ENCODE results near the gene MAPK12. TPM values are rescaled to one million over a fixed set of nuclear protein-coding genes. Genes with fewer than 3 reads are reported as not detected.

MAPK12 gene
- total and polyA plus RNA-seq, 8 donors, result 4.7 to 49.6 (median 8.2) TPM

- no peak overlapping the region for H3K27ac ChIP-seq
- TF ChIP-seq CTCF (IDR thresholded peaks at IDR 0.05) (no peak), EP300 (IDR thresholded peaks at IDR 0.05) (no peak), POLR2A (IDR thresholded peaks at IDR 0.05) (no peak), POLR2AphosphoS5 (IDR thresholded peaks at IDR 0.05) (no peak)
- no peak overlapping the region for H3K4me3 ChIP-seq
- H3K9me3 ChIP-seq, result peaks cover 0 to 2% (median 0%) of the 10 kb centered on the region in 4 donors
- peaks cover 73 to 98% (median 95%) of the 10 kb centered on the region in 4 donors for H3K36me3 ChIP-seq
- intact Hi-C loops (cut with DNase I; ENCODE audit: low total_unique reads), result no loop called here
- DNase-seq, result no peak
- H3K4me1 ChIP-seq, result peaks cover 5 to 26% (median 10%) of the 10 kb centered on the region in 4 donors
- no peaks in the 10 kb centered on the region for H3K27me3 ChIP-seq
- 93 to 95% (median 94%) methylated on average over 50 to 57 of the region's 57 CpGs for WGBS, 5 donors
Observed at GRCh38 chr22:50216684-50217520, 44.6 kb downstream of the MAPK12 start.

- H3K4me1 ChIP-seq, result peaks cover 5 to 26% (median 10%) of the 10 kb centered on the region in 4 donors
- H3K27me3 ChIP-seq, result no peaks in the 10 kb centered on the region
- no peak for DNase-seq
- H3K9me3 ChIP-seq, result peaks cover 0 to 2% (median 0%) of the 10 kb centered on the region in 4 donors
- no peak overlapping the region for H3K4me3 ChIP-seq
- H3K27ac ChIP-seq, result no peak overlapping the region
- intact Hi-C loops (cut with DNase I; ENCODE audit: low total_unique reads), result no loop called here
- TF ChIP-seq EP300 (IDR thresholded peaks at IDR 0.05) (no peak), POLR2AphosphoS5 (IDR thresholded peaks at IDR 0.05) (no peak), POLR2A (IDR thresholded peaks at IDR 0.05) (no peak), CTCF (IDR thresholded peaks at IDR 0.05) (no peak)
- peaks cover 74 to 98% (median 95%) of the 10 kb centered on the region in 4 donors for H3K36me3 ChIP-seq
- WGBS, 5 donors, result 77 to 91% (median 89%) methylated on average over 8 to 15 of the region's 15 CpGs
Observed at GRCh38 chr22:50216055-50216683, 45.3 kb downstream of the MAPK12 start.

GRCh38 chr22:50215297-50216054 lies 46.0 kb downstream of the MAPK12 start:
- peak in 1 of 2 donors; percentile 28 for DNase-seq
- peaks cover 0 to 2% (median 0%) of the 10 kb centered on the region in 4 donors for H3K9me3 ChIP-seq
- peaks cover 74 to 98% (median 95%) of the 10 kb centered on the region in 4 donors for H3K36me3 ChIP-seq
- H3K4me1 ChIP-seq, result peaks cover 5 to 26% (median 10%) of the 10 kb centered on the region in 4 donors
- no peak overlapping the region for H3K4me3 ChIP-seq
- intact Hi-C loops (cut with DNase I; ENCODE audit: low total_unique reads), result no loop called here
- H3K27ac ChIP-seq, result no peak overlapping the region
- H3K27me3 ChIP-seq, result no peaks in the 10 kb centered on the region
- TF ChIP-seq POLR2AphosphoS5 (IDR thresholded peaks at IDR 0.05) (no peak), EP300 (IDR thresholded peaks at IDR 0.05) (no peak), CTCF (IDR thresholded peaks at IDR 0.05) (no peak), POLR2A (IDR thresholded peaks at IDR 0.05) (no peak)
- 53 to 86% (median 64%) methylated on average over 13 to 17 of the region's 17 CpGs for WGBS, 5 donors

- H3K27ac ChIP-seq, result no peak overlapping the region
- peaks cover 69 to 97% (median 96%) of the 10 kb centered on the region in 4 donors for H3K36me3 ChIP-seq
- no peaks in the 10 kb centered on the region for H3K27me3 ChIP-seq
- H3K4me3 ChIP-seq, result no peak overlapping the region
- H3K9me3 ChIP-seq, result peaks cover 0 to 2% (median 0%) of the 10 kb centered on the region in 4 donors
- intact Hi-C loops (cut with DNase I; ENCODE audit: low total_unique reads), result loop anchor here (5.0 kb wide), 1 partner anchor 61 kb away; no protein-coding TSS in a partner anchor
- no peak for TF ChIP-seq POLR2AphosphoS5 (IDR thresholded peaks at IDR 0.05)
- TF ChIP-seq EP300 (IDR thresholded peaks at IDR 0.05), result no peak
- TF ChIP-seq POLR2A (IDR thresholded peaks at IDR 0.05), result no peak
- no peak for TF ChIP-seq CTCF (IDR thresholded peaks at IDR 0.05)
- WGBS, 5 donors, result 89 to 98% (median 95%) methylated on average over 9 of the region's 9 CpGs
- no peak for DNase-seq
- peaks cover 0 to 25% (median 12%) of the 10 kb centered on the region in 4 donors for H3K4me1 ChIP-seq
Observed at GRCh38 chr22:50213263-50213662, 48.2 kb downstream of the MAPK12 start.
